ENCODE measurements around the gene SYT9. TPM values are rescaled to one million over a fixed set of nuclear protein-coding genes. Genes with fewer than 3 reads are reported as not detected.

SYT9 gene
- total and polyA plus RNA-seq, 9 of the 15 experiments (the other 6 are each of a cell fraction or from before 2014, with no cell fraction given): 0.01 TPM; not detected in 8

GRCh38 chr11:7251487-7251835 is 243 bp upstream of the SYT9 start (continued):
- TF ChIP-seq CUX1 (CRISPR knock-in tag; IDR thresholded peaks at IDR 0.05) (no peak), OTX1 (CRISPR knock-in tag; IDR thresholded peaks at IDR 0.05) (no peak), ZFP36 (IDR thresholded peaks at IDR 0.05; ENCODE audit: low read depth, low read length, partially characterized antibody) (no peak), FOXJ2 (tag; IDR thresholded peaks at IDR 0.05) (no peak), PRDM10 (IDR thresholded peaks at IDR 0.05; ENCODE audit: partially characterized antibody) (no peak), RHOXF2B (CRISPR knock-in tag; conservative IDR thresholded peaks at IDR 0.05) (no peak), ZNF324 (CRISPR knock-in tag; IDR thresholded peaks at IDR 0.05) (no peak), ZNF561 (CRISPR knock-in tag; conservative IDR thresholded peaks at IDR 0.05) (no peak), ZBTB8A (IDR thresholded peaks at IDR 0.05; ENCODE audit: partially characterized antibody) (no peak), RBM25 (IDR thresholded peaks at IDR 0.05; ENCODE audit: low read depth, low read length, severe bottlenecking) (no peak), SMAD4 (CRISPR knock-in tag; conservative IDR thresholded peaks at IDR 0.05) (no peak)
- TF ChIP-seq, protein P1, sequence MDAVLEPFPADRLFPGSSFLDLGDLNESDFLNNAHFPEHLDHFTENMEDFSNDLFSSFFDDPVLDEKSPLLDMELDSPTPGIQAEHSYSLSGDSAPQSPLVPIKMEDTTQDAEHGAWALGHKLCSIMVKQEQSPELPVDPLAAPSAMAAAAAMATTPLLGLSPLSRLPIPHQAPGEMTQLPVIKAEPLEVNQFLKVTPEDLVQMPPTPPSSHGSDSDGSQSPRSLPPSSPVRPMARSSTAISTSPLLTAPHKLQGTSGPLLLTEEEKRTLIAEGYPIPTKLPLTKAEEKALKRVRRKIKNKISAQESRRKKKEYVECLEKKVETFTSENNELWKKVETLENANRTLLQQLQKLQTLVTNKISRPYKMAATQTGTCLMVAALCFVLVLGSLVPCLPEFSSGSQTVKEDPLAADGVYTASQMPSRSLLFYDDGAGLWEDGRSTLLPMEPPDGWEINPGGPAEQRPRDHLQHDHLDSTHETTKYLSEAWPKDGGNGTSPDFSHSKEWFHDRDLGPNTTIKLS (IDR thresholded peaks at IDR 0.05; ENCODE audit: borderline replicate concordance, low read depth): no peak
